Muscle layer of colon (tissue), 2 donors: ENCODE data around the gene ZHX3.

ENCODE experiments used
- H3K27ac ChIP-seq: one replicate; pipeline ENCODE4 v1.7.0; 2013; ENCODE audit warnings: low read depth, mild to moderate bottlenecking, low read length, moderate library complexity
- H3K27me3 ChIP-seq, 2 donors: one replicate each; pipeline ENCODE4 v1.7.0; 2013; ENCODE audit warnings: low read length in 2 of 2, mild to moderate bottlenecking in 2 of 2; ENCODE audit not compliant: insufficient read depth in 2 of 2, control insufficient read depth in 1 of 2
- H3K36me3 ChIP-seq: one replicate; pipeline ENCODE4 v1.7.0; 2013; ENCODE audit warnings: mild to moderate bottlenecking, low read length; ENCODE audit not compliant: insufficient read depth
- H3K4me1 ChIP-seq: one replicate; pipeline ENCODE4 v1.7.0; 2013; ENCODE audit warnings: mild to moderate bottlenecking, low read length; ENCODE audit not compliant: insufficient read depth
- H3K4me3 ChIP-seq, 2 donors: one replicate each; pipeline ENCODE4 v1.7.0; 2013; ENCODE audit warnings: low read length in 2 of 2, low read depth in 1 of 2, mild to moderate bottlenecking in 1 of 2, moderate library complexity in 1 of 2
- H3K9ac ChIP-seq: one replicate; pipeline ENCODE4 v1.7.0; 2013; ENCODE audit warnings: low read length
- H3K9me3 ChIP-seq: one replicate; pipeline ENCODE4 v1.7.0; 2013; ENCODE audit warnings: mild to moderate bottlenecking, low read length
- donor health status: abdominal sarcoma.
- donor health status: Adenocarcinoma of cecum.

The ZHX3 gene

DNA sequence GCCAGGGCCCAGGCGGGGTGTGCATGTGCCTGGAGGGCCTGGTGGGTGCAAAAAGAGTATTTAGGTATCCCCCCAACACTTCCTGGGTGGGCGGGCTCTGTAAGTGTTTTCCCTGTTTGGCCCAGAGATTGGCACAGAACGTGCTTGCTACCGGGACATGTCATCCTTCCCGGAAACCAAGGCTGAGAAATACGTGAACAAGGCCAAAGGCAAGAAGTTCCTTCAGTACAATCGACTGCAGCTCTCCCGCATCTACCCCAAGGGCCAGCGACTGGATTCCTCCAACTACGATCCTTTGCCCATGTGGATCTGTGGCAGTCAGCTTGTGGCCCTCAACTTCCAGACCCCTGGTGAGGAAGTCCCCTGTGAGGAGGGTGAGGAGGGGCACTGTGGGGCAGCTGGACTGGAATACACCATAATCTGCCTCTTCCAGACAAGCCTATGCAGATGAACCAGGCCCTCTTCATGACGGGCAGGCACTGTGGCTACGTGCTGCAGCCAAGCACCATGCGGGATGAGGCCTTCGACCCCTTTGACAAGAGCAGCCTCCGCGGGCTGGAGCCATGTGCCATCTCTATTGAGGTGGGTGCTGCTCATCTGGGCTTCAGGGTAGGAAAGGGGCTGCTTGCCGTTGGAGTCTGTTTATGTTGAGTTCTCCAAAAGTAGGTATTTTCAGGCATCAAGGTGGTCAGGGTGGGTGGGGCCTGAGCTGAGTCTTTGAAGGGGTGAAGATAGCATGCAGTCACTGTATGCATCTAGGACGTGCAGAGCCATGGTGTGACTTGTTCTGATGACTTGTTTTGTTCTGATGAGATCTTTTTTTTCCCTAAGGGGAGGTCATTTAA is 145.0 kb downstream of the ZHX3 start:
- peaks cover 30% of the 10 kb centered on the region for H3K4me1 ChIP-seq
- no peaks in the 10 kb centered on the region for H3K9me3 ChIP-seq
- H3K36me3 ChIP-seq = peaks cover 53% of the 10 kb centered on the region
- no peak overlapping the region for H3K9ac ChIP-seq
- no peak overlapping the region for H3K27ac ChIP-seq
- H3K27me3 ChIP-seq = no peaks in the 10 kb centered on the region
- no peak overlapping the region for H3K4me3 ChIP-seq

GRCh38 chr20:41171736-41172295 is 145.7 kb downstream of the ZHX3 start:
- Histone ChIP-seq H3K27me3 (no peaks in the 10 kb centered on the region), H3K9me3 (no peaks in the 10 kb centered on the region), H3K4me1 (peaks cover 23% of the 10 kb centered on the region), H3K9ac (no peak overlapping the region), H3K4me3 (no peak overlapping the region), H3K27ac (no peak overlapping the region), H3K36me3 (peaks cover 59% of the 10 kb centered on the region)

DNA sequence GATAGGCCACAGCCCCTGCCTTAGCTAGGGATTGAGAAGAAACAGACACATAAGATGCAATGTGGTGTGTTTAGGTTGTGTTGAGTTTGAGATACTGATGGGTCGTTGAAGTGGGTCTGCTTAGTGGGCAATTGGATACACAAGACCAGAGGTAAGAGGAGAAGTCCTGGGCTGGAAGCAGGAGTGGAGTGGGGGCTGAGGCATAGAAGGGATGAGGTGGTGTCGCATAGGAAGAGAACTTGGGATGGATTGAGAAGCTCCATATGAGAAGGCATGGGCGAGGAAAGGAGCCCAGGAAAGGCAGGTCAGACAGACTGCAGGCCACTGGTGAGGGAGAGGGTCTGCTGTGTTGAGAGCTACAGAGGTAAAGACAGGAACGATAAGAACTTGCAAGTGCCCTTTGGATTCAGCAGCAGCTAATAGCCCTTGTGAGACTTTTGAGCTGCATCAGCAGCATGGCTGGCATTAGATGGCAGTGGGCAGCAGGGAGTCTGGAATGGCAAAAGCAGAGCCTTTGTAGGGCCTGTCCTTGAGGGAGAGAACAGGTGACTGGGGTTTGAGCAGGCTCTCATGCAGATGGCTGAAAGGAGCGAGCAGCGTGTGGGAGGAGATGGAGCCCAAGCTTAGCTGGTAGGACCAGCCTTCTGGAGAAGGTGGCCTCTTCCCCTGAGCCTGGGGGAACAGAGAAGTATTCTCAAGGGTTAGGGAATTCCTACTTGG is 147.0 kb downstream of the ZHX3 start:
- Histone ChIP-seq H3K9me3 (no peaks in the 10 kb centered on the region), H3K4me3 (no peak overlapping the region), H3K27ac (no peak overlapping the region), H3K36me3 (peaks cover 64% of the 10 kb centered on the region), H3K9ac (no peak overlapping the region), H3K4me1 (peaks cover 17% of the 10 kb centered on the region), H3K27me3 (no peaks in the 10 kb centered on the region)

- Histone ChIP-seq H3K4me1 (peaks cover 10% of the 10 kb centered on the region), H3K27me3 (no peaks in the 10 kb centered on the region), H3K9me3 (no peaks in the 10 kb centered on the region), H3K4me3 (no peak overlapping the region), H3K27ac (no peak overlapping the region), H3K36me3 (peaks cover 71% of the 10 kb centered on the region), H3K9ac (no peak overlapping the region)
These were observed 147.7 kb downstream of the ZHX3 start for GRCh38 chr20:41169791-41170351.

GRCh38 chr20:41169162-41169690 is 148.3 kb downstream of the ZHX3 start:
- no peak overlapping the region for H3K27ac ChIP-seq
- peaks cover 5% of the 10 kb centered on the region for H3K4me1 ChIP-seq
- peaks cover 76% of the 10 kb centered on the region for H3K36me3 ChIP-seq
- H3K9me3 ChIP-seq = no peaks in the 10 kb centered on the region
- no peaks in the 10 kb centered on the region for H3K27me3 ChIP-seq
- no peak overlapping the region for H3K9ac ChIP-seq
- H3K4me3 ChIP-seq = no peak overlapping the region

DNA sequence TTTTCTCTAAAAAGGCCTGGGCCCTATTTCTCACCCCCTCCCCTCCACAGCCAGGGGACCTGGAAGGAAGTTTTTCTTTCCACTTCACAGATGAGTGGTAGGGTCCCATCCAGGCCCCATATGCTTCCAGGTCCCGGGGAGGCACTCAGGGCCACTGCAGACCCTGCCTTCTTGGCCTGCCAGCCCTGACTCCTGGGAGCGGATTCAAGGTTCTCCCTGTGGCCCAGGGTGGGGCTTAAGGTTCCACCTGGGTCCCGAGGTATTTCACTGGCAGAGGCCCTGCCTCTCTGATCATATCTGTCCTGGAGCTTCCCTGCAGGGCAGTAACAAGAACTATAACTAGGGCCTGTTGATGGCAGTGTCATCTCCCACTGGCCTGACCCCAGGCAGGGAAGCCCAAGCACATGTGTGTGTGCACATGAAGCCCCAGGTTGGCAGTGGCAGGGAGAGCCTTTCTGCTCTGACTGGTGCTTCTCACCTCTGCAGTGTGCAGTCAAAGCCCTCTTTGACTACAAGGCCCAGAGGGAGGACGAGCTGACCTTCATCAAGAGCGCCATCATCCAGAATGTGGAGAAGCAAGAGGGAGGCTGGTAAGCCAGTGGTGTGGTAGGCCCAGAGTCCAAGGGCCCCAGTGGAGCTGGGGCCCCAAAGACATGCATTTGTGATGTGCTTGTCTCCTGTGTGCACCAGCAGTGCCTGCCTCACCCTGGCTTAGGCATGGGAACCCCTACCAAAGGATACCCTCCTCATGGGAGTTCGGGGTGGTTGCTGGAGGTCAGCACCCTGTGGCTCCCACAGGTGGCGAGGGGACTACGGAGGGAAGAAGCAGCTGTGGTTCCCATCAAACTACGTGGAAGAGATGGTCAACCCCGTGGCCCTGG is 149.0 kb downstream of the ZHX3 start:
- Histone ChIP-seq H3K4me3 (no peak overlapping the region), H3K27me3 (no peaks in the 10 kb centered on the region), H3K4me1 (peaks cover 3% of the 10 kb centered on the region), H3K9ac (no peak overlapping the region), H3K27ac (no peak overlapping the region), H3K9me3 (no peaks in the 10 kb centered on the region), H3K36me3 (peaks cover 76% of the 10 kb centered on the region)

GRCh38 chr20:41167481-41168253 is 149.9 kb downstream of the ZHX3 start:
- H3K9me3 ChIP-seq = no peaks in the 10 kb centered on the region
- H3K4me1 ChIP-seq = no peaks in the 10 kb centered on the region
- no peak overlapping the region for H3K27ac ChIP-seq
- H3K9ac ChIP-seq = no peak overlapping the region
- H3K4me3 ChIP-seq = no peak overlapping the region
- H3K27me3 ChIP-seq = no peaks in the 10 kb centered on the region
- peaks cover 80% of the 10 kb centered on the region for H3K36me3 ChIP-seq

- Histone ChIP-seq H3K27me3 (no peaks in the 10 kb centered on the region), H3K4me3 (no peak overlapping the region), H3K27ac (no peak overlapping the region), H3K9me3 (no peaks in the 10 kb centered on the region), H3K4me1 (no peaks in the 10 kb centered on the region), H3K36me3 (peaks cover 82% of the 10 kb centered on the region), H3K9ac (no peak overlapping the region)
These were observed 150.4 kb downstream of the ZHX3 start for GRCh38 chr20:41167118-41167470.

GRCh38 chr20:41166201-41167117 is 151.1 kb downstream of the ZHX3 start:
- Histone ChIP-seq H3K27me3 (no peaks in the 10 kb centered on the region), H3K9ac (no peak overlapping the region), H3K4me3 (no peak overlapping the region), H3K27ac (no peak overlapping the region), H3K4me1 (no peaks in the 10 kb centered on the region), H3K9me3 (no peaks in the 10 kb centered on the region), H3K36me3 (peaks cover 83% of the 10 kb centered on the region)
